IMR-90 (cell line): Measurements from ENCODE around the gene RGR. TPM values are rescaled to one million over a fixed set of nuclear protein-coding genes. Genes with fewer than 3 reads are reported as not detected.
A peak's percentile ranks its signal among the peaks of the same experiment; 100 is the strongest.

ENCODE experiments used
- ATAC-seq: fragments of 200-7000 bp; cut with Tn5 transposase; 2 replicates; pipeline ENCODE4 v1.9.1; 2020; ENCODE audit warnings: low read depth, mild to moderate bottlenecking, moderate library complexity
- BruUV-seq: library from RNA; stranded (reverse); fragments of 400-500 nt; replicated peaks from 2 replicates; lab custom pipeline; 2021; lab: Mats Ljungman, UMichigan
- CTCF ChIA-PET: fragments of 300-600 bp; formaldehyde crosslinking; extraction: SDS; loops from one replicate; lab custom pipeline; 2021; ENCODE audit warnings: antibody characterized with exemption; lab: Yijun Ruan, JAX
- POLR2A ChIA-PET: fragments of 300-600 bp; sonication (Branson Sonifier 250); formaldehyde crosslinking; loops from one replicate; lab custom pipeline; 2022; ENCODE audit warnings: antibody characterized with exemption; ENCODE audit not compliant: unreplicated experiment; lab: Charles Lee
- DNase-seq: peaks from one replicate; pipeline ENCODE4 v3.0.0; 2013
- H2AFZ ChIP-seq: replicated peaks from 2 replicates; pipeline ENCODE3; 2013; ENCODE audit warnings: low read length, mild to moderate bottlenecking; ENCODE audit not compliant: poor library complexity
- H2AK5ac ChIP-seq: 2 replicates; pipeline ENCODE4 v1.6.1; 2013; ENCODE audit warnings: low read depth, low read length, inconsistent platforms
- H2AK9ac ChIP-seq: replicated peaks from 2 replicates; pipeline ENCODE3; 2013; ENCODE audit warnings: mild to moderate bottlenecking, low read depth, low read length, moderate library complexity; ENCODE audit not compliant: poor library complexity
- H2BK120ac ChIP-seq: 2 replicates; pipeline ENCODE4 v1.6.1; 2013; ENCODE audit warnings: low read depth, low read length, inconsistent platforms
- H2BK15ac ChIP-seq: 3 replicates; pipeline ENCODE4 v1.6.1; 2013; ENCODE audit warnings: low read depth, low read length, inconsistent platforms
- H2BK20ac ChIP-seq: 2 replicates; pipeline ENCODE4 v1.6.1; 2013; ENCODE audit warnings: low read depth, mild to moderate bottlenecking, inconsistent platforms, low read length, moderate library complexity
- H2BK5ac ChIP-seq: 2 replicates; pipeline ENCODE4 v1.6.1; 2013; ENCODE audit warnings: mild to moderate bottlenecking, low read depth, low read length, inconsistent platforms; ENCODE audit not compliant: poor library complexity, severe bottlenecking
- H3K14ac ChIP-seq: replicated peaks from 2 replicates; pipeline ENCODE4 v1.6.1; 2013; ENCODE audit warnings: low read depth, low read length, inconsistent platforms
- H3K18ac ChIP-seq: 2 replicates; pipeline ENCODE4 v1.6.1; 2013; ENCODE audit warnings: low read depth, low read length, control low read depth
- H3K23ac ChIP-seq: 2 replicates; pipeline ENCODE4 v1.6.1; 2013; ENCODE audit warnings: low read depth, low read length, inconsistent platforms
- H3K27ac ChIP-seq: 2 replicates; pipeline ENCODE4 v1.5.1; 2013; ENCODE audit warnings: mild to moderate bottlenecking, control low read depth, low read length; ENCODE audit not compliant: insufficient read depth
- H3K27me3 ChIP-seq: 2 replicates; pipeline ENCODE4 v1.6.1; 2013; ENCODE audit warnings: low read length; ENCODE audit not compliant: control insufficient read depth, insufficient read depth
- H3K36me3 ChIP-seq: 2 replicates; pipeline ENCODE4 v1.6.1; 2013; ENCODE audit warnings: low read length, mixed read lengths; ENCODE audit not compliant: control insufficient read depth, insufficient read depth
- H3K4ac ChIP-seq: 2 replicates; pipeline ENCODE4 v1.6.1; 2013; ENCODE audit warnings: low read depth, low read length, inconsistent platforms
- H3K4me1 ChIP-seq: 2 replicates; pipeline ENCODE4 v1.6.1; 2013; ENCODE audit warnings: low read length, mixed read lengths; ENCODE audit not compliant: control insufficient read depth, insufficient read depth
- H3K4me2 ChIP-seq: 2 replicates; pipeline ENCODE4 v1.6.1; 2013; ENCODE audit warnings: low read depth, mild to moderate bottlenecking, control low read depth, low read length, moderate library complexity
- H3K4me3 ChIP-seq: 2 replicates; pipeline ENCODE4 v1.5.1; 2013; ENCODE audit warnings: low read depth, mild to moderate bottlenecking, control low read depth, low read length, moderate library complexity; ENCODE audit not compliant: insufficient read depth
- H3K56ac ChIP-seq: 2 replicates; pipeline ENCODE4 v1.6.1; 2013; ENCODE audit warnings: low read length, inconsistent platforms; ENCODE audit not compliant: insufficient read depth; ENCODE audit errors: extremely low read depth
- H3K79me1 ChIP-seq, 2 experiments: 2 replicates each; pipeline ENCODE4 v1.6.1; 2013; ENCODE audit warnings: low read length in 2 of 2, inconsistent platforms in 1 of 2, low read depth in 1 of 2
- H3K9ac ChIP-seq: 2 replicates; pipeline ENCODE4 v1.6.1; 2013; ENCODE audit warnings: low read depth, low read length, control low read depth
- H3K9me1 ChIP-seq: 2 replicates; pipeline ENCODE4 v1.6.1; 2013; ENCODE audit warnings: low read length, inconsistent platforms; ENCODE audit not compliant: insufficient read depth
- H3K9me3 ChIP-seq: 2 replicates; pipeline ENCODE4 v1.6.1; 2013; ENCODE audit warnings: low read length; ENCODE audit not compliant: control insufficient read depth, insufficient read depth
- H4K20me1 ChIP-seq: 2 replicates; pipeline ENCODE4 v1.6.1; 2013; ENCODE audit warnings: low read length, inconsistent platforms; ENCODE audit not compliant: insufficient read depth
- H4K5ac ChIP-seq: 2 replicates; pipeline ENCODE4 v1.6.1; 2013; ENCODE audit warnings: mild to moderate bottlenecking, low read depth, low read length, control low read depth
- H4K8ac ChIP-seq, 2 experiments: 2 replicates each; pipeline ENCODE4 v1.6.1; 2013; ENCODE audit warnings: low read depth in 2 of 2, low read length in 2 of 2, control low read depth in 1 of 2, inconsistent platforms in 1 of 2
- H4K91ac ChIP-seq: 2 replicates; pipeline ENCODE4 v1.6.1; 2013; ENCODE audit warnings: low read depth, low read length, inconsistent platforms; ENCODE audit not compliant: insufficient read depth
- BHLHE40 ChIP-seq: fragments of 150-350 bp; IDR thresholded peaks from 2 replicates; pipeline ENCODE4 v1.6.1; 2016; ENCODE audit warnings: mild to moderate bottlenecking, low read depth, low read length
- CEBPB ChIP-seq: IDR thresholded peaks from 2 replicates; pipeline ENCODE4 v1.6.1; 2012; ENCODE audit warnings: low read depth, low read length, improper control_type of control experiment
- CHD1 ChIP-seq: IDR thresholded peaks from 2 replicates; pipeline ENCODE4 v1.6.1; 2012; ENCODE audit warnings: low read depth, low read length, improper control_type of control experiment
- FOS ChIP-seq: fragments of 150-350 bp; IDR thresholded peaks from 2 replicates; pipeline ENCODE4 v1.6.1; 2016; ENCODE audit warnings: low read depth, low read length
- MAFK ChIP-seq: IDR thresholded peaks from 2 replicates; pipeline ENCODE4 v1.6.1; 2012; ENCODE audit warnings: low read depth, low read length, improper control_type of control experiment
- MAZ ChIP-seq: IDR thresholded peaks from 2 replicates; pipeline ENCODE4 v1.6.1; 2012; ENCODE audit warnings: low read depth, mild to moderate bottlenecking, low read length, improper control_type of control experiment, moderate library complexity, borderline replicate concordance
- MXI1 ChIP-seq: IDR thresholded peaks from 2 replicates; pipeline ENCODE4 v1.6.1; 2012; ENCODE audit warnings: low read depth, mild to moderate bottlenecking, low read length, moderate library complexity, borderline replicate concordance
- NFE2L2 ChIP-seq: fragments of 150-350 bp; IDR thresholded peaks from 2 replicates; pipeline ENCODE4 v1.6.1; 2016; ENCODE audit warnings: low read depth, mild to moderate bottlenecking, low read length
- POLR2A ChIP-seq: IDR thresholded peaks from 2 replicates; pipeline ENCODE4 v1.6.1; 2012; ENCODE audit warnings: mild to moderate bottlenecking, low read depth, low read length
- RAD21 ChIP-seq: IDR thresholded peaks from 2 replicates; pipeline ENCODE4 v1.6.1; 2012; ENCODE audit warnings: low read length, improper control_type of control experiment
- RCOR1 ChIP-seq: IDR thresholded peaks from 2 replicates; pipeline ENCODE4 v1.6.1; 2012; ENCODE audit warnings: mild to moderate bottlenecking, low read length, improper control_type of control experiment; ENCODE audit not compliant: insufficient replicate concordance
- SMC3 ChIP-seq: fragments of 150-350 bp; IDR thresholded peaks from 2 replicates; pipeline ENCODE4 v1.6.1; 2016; ENCODE audit warnings: low read depth, mild to moderate bottlenecking, antibody characterized with exemption, low read length, moderate library complexity
- WGBS, 2 experiments: methylation state at CpG; one replicate each; pipeline versions ENCODE4 v1.1.5 to v1.1.7; 2013; ENCODE audit warnings: missing lambda C conversion rate in 2 of 2; ENCODE audit not compliant: insufficient read length in 1 of 2; ENCODE audit errors: extremely low coverage in 2 of 2; 5-methylcytosine and 5-hydroxymethylcytosine counted together
- dilution Hi-C: fragments of 300-500 bp; cut with HindIII; formaldehyde crosslinking; loops from one replicate; pipeline ENCODE4 v1.14.3; 2018; ENCODE audit warnings: low sequenced_read_pairs; ENCODE audit not compliant: unreplicated experiment
- in situ Hi-C: fragments of 300-500 bp; cut with MboI; formaldehyde crosslinking; loops from 3 replicates; pipeline ENCODE4 v1.14.3; 2019; ENCODE audit warnings: low sequenced_read_pairs, inconsistent platforms, mixed read lengths
- intact Hi-C: fragments of 100-400 bp; cut with micrococcal nuclease; formaldehyde crosslinking; loops from 2 replicates; pipeline ENCODE4 v1.10.0; 2022
- polyA plus RNA-seq, 3 experiments: library from polyadenylated mRNA; depleted of rRNA; stranded (reverse); fragments of >200 nt; gene quantifications; 2 replicates each; pipeline ENCODE4 v1.2.3, GENCODE V29; 2012; ENCODE audit warnings: low replicate concordance in 1 of 3
- total RNA-seq: library from RNA; depleted of rRNA; stranded (reverse); fragments of >200 nt; gene quantifications from 2 replicates; pipeline ENCODE4 v1.2.3, GENCODE V29; 2012
- TF ChIP-seq, protein P1 (sequence below): conservative IDR thresholded peaks from 2 replicates; pipeline ENCODE4 v1.5.1; 2012; ENCODE audit warnings: mild to moderate bottlenecking, low read depth, low read length, improper control_type of control experiment
- TF ChIP-seq, protein P2 (sequence below): fragments of 150-350 bp; IDR thresholded peaks from 2 replicates; pipeline ENCODE4 v1.6.1; 2016; ENCODE audit warnings: low read depth, mild to moderate bottlenecking, low read length, moderate library complexity, borderline replicate concordance
- TF ChIP-seq, protein P3 (sequence below): fragments of 150-350 bp; IDR thresholded peaks from 2 replicates; pipeline ENCODE4 v1.6.1; 2017; ENCODE audit warnings: mild to moderate bottlenecking, antibody characterized with exemption, low read length, low read depth

The RGR gene
- total and polyA plus RNA-seq, 2 of the 4 experiments (the other 2 are of a cell fraction) = not detected

DNA sequence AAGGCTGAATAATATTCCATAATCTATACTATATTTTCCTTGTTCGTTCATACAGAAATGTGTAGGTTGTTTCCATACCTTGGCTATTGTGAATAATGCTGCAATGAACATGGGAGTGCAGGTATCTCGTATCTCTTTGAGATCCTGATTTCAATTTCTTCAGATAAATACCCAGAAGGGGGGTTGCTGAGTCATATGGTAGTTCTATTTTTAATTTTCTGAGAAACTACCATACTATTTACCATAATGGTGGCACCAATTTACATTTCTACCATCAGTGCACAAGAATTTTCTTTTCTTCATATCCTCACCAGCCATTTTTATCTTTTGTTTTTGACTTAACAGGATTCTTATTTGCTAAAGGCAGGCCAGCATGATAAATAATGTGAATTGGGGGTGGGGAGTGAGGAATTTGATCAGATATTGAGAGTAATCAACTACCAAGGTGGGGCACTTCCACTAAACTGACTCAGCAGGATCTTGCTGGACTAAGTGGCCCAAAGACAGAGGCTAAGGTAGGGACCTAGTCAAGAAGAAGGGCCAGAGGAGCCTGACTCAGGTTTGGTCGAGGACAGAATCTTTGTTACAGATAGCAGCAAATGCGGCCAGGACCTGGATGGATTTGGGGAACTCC, 62.0 kb downstream of the RGR start:
- POLR2A ChIA-PET = no interaction called here
- in situ Hi-C loops (no loop called here), dilution Hi-C loops (no loop called here), intact Hi-C loops (no loop called here)
- peak overlapping the region; percentile 30; the same call in 1 of the 2 replicates for H3K4ac ChIP-seq
- no peaks in the 10 kb centered on the region for H3K9me3 ChIP-seq
- peak overlapping the region; percentile 66 for H2BK5ac ChIP-seq
- no peak overlapping the region for H3K56ac ChIP-seq
- no peaks in the 10 kb centered on the region for H3K36me3 ChIP-seq
- CTCF ChIA-PET = no interaction called here
- peaks cover 19% of the 10 kb centered on the region for H3K9me1 ChIP-seq
- BruUV-seq = no TSS peak
- no peak overlapping the region for H3K4me2 ChIP-seq
- peak overlapping the region; percentile 68; the same call in 1 of the 2 replicates for H2BK120ac ChIP-seq
- H3K4me1 ChIP-seq = peaks cover 24% of the 10 kb centered on the region
- 0 out of 4 replicates have a peak, but pooled peaks cover 0 to 10% of the 10 kb centered on the region in 2 experiments for H3K79me1 ChIP-seq
- no peak overlapping the region for H2AK9ac ChIP-seq
- H2AK5ac ChIP-seq = peak overlapping the region; percentile 90
- ATAC-seq = no peak
- H4K5ac ChIP-seq = peak overlapping the region; percentile 62; the same call in 1 of the 2 replicates
- no peak overlapping the region for H2AFZ ChIP-seq
- H3K4me3 ChIP-seq = no peak overlapping the region
- H2BK20ac ChIP-seq = peak overlapping the region; percentile 22
- H3K23ac ChIP-seq = no peak overlapping the region
- H3K27ac ChIP-seq = peak overlapping the region; percentile 36; the same call in 1 of the 2 replicates
- H4K8ac ChIP-seq = peak overlapping the region; percentile 6 to 52; a peak in 1 of 4 replicates
- no CpG with 5 or more reads among the region's 4 CpGs for WGBS, 2 experiments
- H4K20me1 ChIP-seq = peaks cover 8% of the 10 kb centered on the region
- H4K91ac ChIP-seq = peak overlapping the region; percentile 60; the same call in 1 of the 2 replicates
- peak overlapping the region; percentile 54 for H3K18ac ChIP-seq
- H2BK15ac ChIP-seq = peak overlapping the region; percentile 82; the same call in 1 of the 3 replicates
- no peak for DNase-seq
- H3K9ac ChIP-seq = no peak overlapping the region
- H3K27me3 ChIP-seq = no peaks in the 10 kb centered on the region
- H3K14ac ChIP-seq = peak overlapping the region; percentile 5; the same call in 1 of the 2 replicates
- no peak for TF ChIP-seq POLR2A
- no peak for TF ChIP-seq CEBPB
- TF ChIP-seq RAD21 = no peak
- TF ChIP-seq, protein P1, sequence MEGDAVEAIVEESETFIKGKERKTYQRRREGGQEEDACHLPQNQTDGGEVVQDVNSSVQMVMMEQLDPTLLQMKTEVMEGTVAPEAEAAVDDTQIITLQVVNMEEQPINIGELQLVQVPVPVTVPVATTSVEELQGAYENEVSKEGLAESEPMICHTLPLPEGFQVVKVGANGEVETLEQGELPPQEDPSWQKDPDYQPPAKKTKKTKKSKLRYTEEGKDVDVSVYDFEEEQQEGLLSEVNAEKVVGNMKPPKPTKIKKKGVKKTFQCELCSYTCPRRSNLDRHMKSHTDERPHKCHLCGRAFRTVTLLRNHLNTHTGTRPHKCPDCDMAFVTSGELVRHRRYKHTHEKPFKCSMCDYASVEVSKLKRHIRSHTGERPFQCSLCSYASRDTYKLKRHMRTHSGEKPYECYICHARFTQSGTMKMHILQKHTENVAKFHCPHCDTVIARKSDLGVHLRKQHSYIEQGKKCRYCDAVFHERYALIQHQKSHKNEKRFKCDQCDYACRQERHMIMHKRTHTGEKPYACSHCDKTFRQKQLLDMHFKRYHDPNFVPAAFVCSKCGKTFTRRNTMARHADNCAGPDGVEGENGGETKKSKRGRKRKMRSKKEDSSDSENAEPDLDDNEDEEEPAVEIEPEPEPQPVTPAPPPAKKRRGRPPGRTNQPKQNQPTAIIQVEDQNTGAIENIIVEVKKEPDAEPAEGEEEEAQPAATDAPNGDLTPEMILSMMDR = no peak
- no peak for TF ChIP-seq SMC3
- no peak for TF ChIP-seq BHLHE40
- no peak for TF ChIP-seq NFE2L2
- no peak for TF ChIP-seq MAZ
- TF ChIP-seq CHD1 = no peak
- no peak for TF ChIP-seq RCOR1
- TF ChIP-seq, protein P2, sequence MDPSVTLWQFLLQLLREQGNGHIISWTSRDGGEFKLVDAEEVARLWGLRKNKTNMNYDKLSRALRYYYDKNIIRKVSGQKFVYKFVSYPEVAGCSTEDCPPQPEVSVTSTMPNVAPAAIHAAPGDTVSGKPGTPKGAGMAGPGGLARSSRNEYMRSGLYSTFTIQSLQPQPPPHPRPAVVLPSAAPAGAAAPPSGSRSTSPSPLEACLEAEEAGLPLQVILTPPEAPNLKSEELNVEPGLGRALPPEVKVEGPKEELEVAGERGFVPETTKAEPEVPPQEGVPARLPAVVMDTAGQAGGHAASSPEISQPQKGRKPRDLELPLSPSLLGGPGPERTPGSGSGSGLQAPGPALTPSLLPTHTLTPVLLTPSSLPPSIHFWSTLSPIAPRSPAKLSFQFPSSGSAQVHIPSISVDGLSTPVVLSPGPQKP = no peak
- TF ChIP-seq, protein P3, sequence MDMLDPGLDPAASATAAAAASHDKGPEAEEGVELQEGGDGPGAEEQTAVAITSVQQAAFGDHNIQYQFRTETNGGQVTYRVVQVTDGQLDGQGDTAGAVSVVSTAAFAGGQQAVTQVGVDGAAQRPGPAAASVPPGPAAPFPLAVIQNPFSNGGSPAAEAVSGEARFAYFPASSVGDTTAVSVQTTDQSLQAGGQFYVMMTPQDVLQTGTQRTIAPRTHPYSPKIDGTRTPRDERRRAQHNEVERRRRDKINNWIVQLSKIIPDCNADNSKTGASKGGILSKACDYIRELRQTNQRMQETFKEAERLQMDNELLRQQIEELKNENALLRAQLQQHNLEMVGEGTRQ = no peak
- no peak for TF ChIP-seq MAFK
- TF ChIP-seq FOS = no peak
- no peak for TF ChIP-seq MXI1
